DND-41 (cell line): ENCODE results near the gene AKIRIN2.
"Not testable (repeated sequence)": the region's sequence is repeated elsewhere in the genome, so short reads cannot be mapped to it uniquely, and the experiment has no call there.

ENCODE experiments used
- CTCF ChIP-seq: IDR thresholded peaks from 2 replicates; pipeline ENCODE4 v1.5.1; 2012; ENCODE audit warnings: borderline replicate concordance, low read length, moderate library complexity, mild to moderate bottlenecking; ENCODE audit not compliant: poor library complexity, severe bottlenecking; ENCODE audit errors: extremely low read depth
- EZH2 ChIP-seq: IDR thresholded peaks from 3 replicates; pipeline ENCODE4 v1.6.1; 2012; ENCODE audit warnings: borderline replicate concordance, low read depth, mild to moderate bottlenecking, moderate library complexity, low read length, inconsistent platforms; ENCODE audit not compliant: severe bottlenecking

- TF ChIP-seq CTCF, EZH2: not testable (repeated sequence)
Measured at GRCh38 chr6:87708581-87709427, 6.8 kb upstream of the AKIRIN2 start.
